ENCODE measurements around the gene CCDC159.

Gene CCDC159

GRCh38 chr19:11306337-11306736 lies 40.0 kb upstream of the CCDC159 start:
- no peak for TF ChIP-seq REST (IDR thresholded peaks at IDR 0.05; ENCODE audit: insufficient read depth in 1 of 2, low read depth in 2 of 2, low read length in 2 of 2)
- no peak for TF ChIP-seq TAF1 (IDR thresholded peaks at IDR 0.05; ENCODE audit: borderline replicate concordance, insufficient read depth, low read length)
- no peak for TF ChIP-seq SIN3A (IDR thresholded peaks at IDR 0.05; ENCODE audit: borderline replicate concordance, insufficient read depth, low read length)
- no peak for TF ChIP-seq POLR2AphosphoS5 (IDR thresholded peaks at IDR 0.05; ENCODE audit: low read depth, low read length)
- no peak for TF ChIP-seq FOXP2 (optimal IDR thresholded peaks at IDR 0.05; ENCODE audit: borderline replicate concordance, extremely low read depth, extremely low read length, insufficient read depth)

GRCh38 chr19:11321191-11322126 lies 24.9 kb upstream of the CCDC159 start:
- no peak for TF ChIP-seq POLR2AphosphoS5 (IDR thresholded peaks at IDR 0.05; ENCODE audit: low read depth, low read length)
- TF ChIP-seq SIN3A (IDR thresholded peaks at IDR 0.05; ENCODE audit: borderline replicate concordance, insufficient read depth, low read length), result no peak
- no peak for TF ChIP-seq TAF1 (IDR thresholded peaks at IDR 0.05; ENCODE audit: borderline replicate concordance, insufficient read depth, low read length)
- no peak for TF ChIP-seq FOXP2 (optimal IDR thresholded peaks at IDR 0.05; ENCODE audit: borderline replicate concordance, extremely low read depth, extremely low read length, insufficient read depth)
- no peak for TF ChIP-seq REST (IDR thresholded peaks at IDR 0.05; ENCODE audit: insufficient read depth in 1 of 2, low read depth in 2 of 2, low read length in 2 of 2)

- TF ChIP-seq REST (IDR thresholded peaks at IDR 0.05; ENCODE audit: insufficient read depth in 1 of 2, low read depth in 2 of 2, low read length in 2 of 2), result no peak
- TF ChIP-seq SIN3A (IDR thresholded peaks at IDR 0.05; ENCODE audit: borderline replicate concordance, insufficient read depth, low read length), result no peak
- no peak for TF ChIP-seq TAF1 (IDR thresholded peaks at IDR 0.05; ENCODE audit: borderline replicate concordance, insufficient read depth, low read length)
- no peak for TF ChIP-seq FOXP2 (optimal IDR thresholded peaks at IDR 0.05; ENCODE audit: borderline replicate concordance, extremely low read depth, extremely low read length, insufficient read depth)
- no peak for TF ChIP-seq POLR2AphosphoS5 (IDR thresholded peaks at IDR 0.05; ENCODE audit: low read depth, low read length)
These were observed 23.9 kb upstream of the CCDC159 start for GRCh38 chr19:11322269-11323024.

GRCh38 chr19:11323601-11324078 lies 22.7 kb upstream of the CCDC159 start:
- TF ChIP-seq FOXP2 (optimal IDR thresholded peaks at IDR 0.05; ENCODE audit: borderline replicate concordance, extremely low read depth, extremely low read length, insufficient read depth) (no peak), REST (IDR thresholded peaks at IDR 0.05; ENCODE audit: insufficient read depth in 1 of 2, low read depth in 2 of 2, low read length in 2 of 2) (no peak), TAF1 (IDR thresholded peaks at IDR 0.05; ENCODE audit: borderline replicate concordance, insufficient read depth, low read length) (no peak), SIN3A (IDR thresholded peaks at IDR 0.05; ENCODE audit: borderline replicate concordance, insufficient read depth, low read length) (no peak), POLR2AphosphoS5 (IDR thresholded peaks at IDR 0.05; ENCODE audit: low read depth, low read length) (no peak)

Data from PFSK-1 (cell line).